MM.1S (cell line): ENCODE data around the gene DDAH2.

Experiments
- CTCF ChIP-seq: fragments of 300-600 bp; sonication (generic); IDR thresholded peaks from 2 replicates; pipeline ENCODE4 v1.5.1; 2016; ENCODE audit warnings: antibody characterized with exemption, low read length, mixed read lengths
- EZH2 ChIP-seq: fragments of 300-600 bp; sonication (generic); optimal IDR thresholded peaks from 2 replicates; pipeline ENCODE3; 2017; ENCODE audit warnings: low read depth, mild to moderate bottlenecking, antibody characterized with exemption, low read length, mixed read lengths

- no peak for TF ChIP-seq CTCF
- no peak for TF ChIP-seq EZH2
Measured at GRCh38 chr6:31710523-31711219, 18.4 kb downstream of the DDAH2 start.
